ENCODE measurements around the gene AGBL1.
A peak's percentile ranks its signal among the peaks of the same experiment; 100 is the strongest.

The AGBL1 gene

GRCh38 chr15:86322629-86323028, 243.0 kb downstream of the AGBL1 start:
- H3K4me3 ChIP-seq (replicated peaks; ENCODE audit: insufficient read depth, low read length), result no peak overlapping the region
- no peak for TF ChIP-seq POLR2AphosphoS5 (IDR thresholded peaks at IDR 0.05; ENCODE audit: low read depth)
- TF ChIP-seq REST (IDR thresholded peaks at IDR 0.05; ENCODE audit: insufficient replicate concordance, low read depth), result no peak
- TF ChIP-seq CTCF (IDR thresholded peaks at IDR 0.05; ENCODE audit: insufficient read depth, low read length), result no peak
- no peak for TF ChIP-seq SPI1 (IDR thresholded peaks at IDR 0.05; ENCODE audit: borderline replicate concordance, low read depth)
- TF ChIP-seq GABPA (IDR thresholded peaks at IDR 0.05; ENCODE audit: low read depth), result no peak
- H3K27ac ChIP-seq (replicated peaks), result no peak overlapping the region
- H3K27me3 ChIP-seq (ENCODE audit: insufficient read depth, poor library complexity, severe bottlenecking), result no peaks in the 10 kb centered on the region
- DNase-seq (ENCODE audit: low read depth in 1 of 2, low spot score in 1 of 2), result no peak

DNA sequence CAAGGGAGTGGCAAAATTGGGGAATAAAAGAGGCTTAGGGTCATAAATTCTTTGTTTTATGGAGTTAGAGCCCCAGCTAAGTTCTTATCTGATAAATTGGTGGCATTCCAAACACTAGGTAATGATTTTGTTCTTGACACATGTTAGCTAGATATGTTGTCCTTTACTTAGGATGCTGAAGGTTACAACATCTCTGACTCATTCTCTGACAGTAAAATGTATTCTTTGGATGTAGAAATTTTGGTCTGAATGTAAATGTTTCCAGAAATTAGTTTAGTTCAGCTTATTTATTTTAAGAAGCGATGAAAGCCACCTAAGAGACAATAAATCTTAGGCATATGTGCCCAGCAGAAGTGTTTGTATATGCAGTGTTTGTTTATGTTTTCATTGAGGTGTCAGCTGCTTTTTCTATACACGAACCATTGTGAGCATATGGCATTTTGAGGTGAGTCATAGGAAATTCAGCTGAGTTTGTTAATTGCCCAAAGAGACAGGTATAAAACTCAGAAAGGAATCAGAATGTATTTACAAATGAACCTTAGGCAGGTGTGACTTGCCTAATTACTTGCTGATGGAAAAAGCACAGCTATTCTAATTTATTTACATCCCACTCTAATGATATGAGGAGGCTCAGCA, 247.7 kb downstream of the AGBL1 start:
- DNase-seq (ENCODE audit: low read depth in 1 of 2, low spot score in 1 of 2), result no peak
- H3K27ac ChIP-seq (replicated peaks), result no peak overlapping the region
- TF ChIP-seq POLR2AphosphoS5 (IDR thresholded peaks at IDR 0.05; ENCODE audit: low read depth), result no peak
- no peak for TF ChIP-seq SPI1 (IDR thresholded peaks at IDR 0.05; ENCODE audit: borderline replicate concordance, low read depth)
- TF ChIP-seq CTCF (IDR thresholded peaks at IDR 0.05; ENCODE audit: insufficient read depth, low read length), result no peak
- no peak for TF ChIP-seq GABPA (IDR thresholded peaks at IDR 0.05; ENCODE audit: low read depth)
- TF ChIP-seq REST (IDR thresholded peaks at IDR 0.05; ENCODE audit: insufficient replicate concordance, low read depth), result no peak
- H3K27me3 ChIP-seq (ENCODE audit: insufficient read depth, poor library complexity, severe bottlenecking), result no peaks in the 10 kb centered on the region
- no peak overlapping the region for H3K4me3 ChIP-seq (replicated peaks; ENCODE audit: insufficient read depth, low read length)

DNA sequence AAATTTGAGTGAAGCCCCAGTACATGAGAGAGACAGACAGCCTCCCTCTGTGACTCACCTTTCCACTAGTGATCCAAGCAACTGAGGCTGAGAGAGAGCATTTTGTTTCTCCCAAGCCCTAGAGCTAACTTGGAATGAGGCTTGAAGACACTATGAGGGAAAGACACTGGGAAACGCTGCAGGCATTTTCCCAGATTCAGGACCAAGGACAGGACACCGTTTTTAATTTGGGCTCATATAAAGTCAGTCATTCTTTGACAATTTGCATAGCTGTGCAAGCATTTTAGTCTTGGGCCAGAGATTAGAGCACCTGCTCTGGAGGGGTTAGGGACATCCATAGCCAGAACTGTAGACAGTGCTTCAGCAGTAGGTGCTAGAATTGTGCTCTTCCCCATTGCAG, 249.0 kb downstream of the AGBL1 start:
- Histone ChIP-seq H3K27ac (replicated peaks) (no peak overlapping the region), H3K4me3 (replicated peaks; ENCODE audit: insufficient read depth, low read length) (no peak overlapping the region), H3K27me3 (ENCODE audit: insufficient read depth, poor library complexity, severe bottlenecking) (no peaks in the 10 kb centered on the region)
- DNase-seq (ENCODE audit: low read depth in 1 of 2, low spot score in 1 of 2), result no peak
- TF ChIP-seq GABPA (IDR thresholded peaks at IDR 0.05; ENCODE audit: low read depth) (no peak), REST (IDR thresholded peaks at IDR 0.05; ENCODE audit: insufficient replicate concordance, low read depth) (peak; percentile 73)

All from HL-60 (cell line).